ENCODE results near the gene PAQR4.

Gene PAQR4

DNA sequence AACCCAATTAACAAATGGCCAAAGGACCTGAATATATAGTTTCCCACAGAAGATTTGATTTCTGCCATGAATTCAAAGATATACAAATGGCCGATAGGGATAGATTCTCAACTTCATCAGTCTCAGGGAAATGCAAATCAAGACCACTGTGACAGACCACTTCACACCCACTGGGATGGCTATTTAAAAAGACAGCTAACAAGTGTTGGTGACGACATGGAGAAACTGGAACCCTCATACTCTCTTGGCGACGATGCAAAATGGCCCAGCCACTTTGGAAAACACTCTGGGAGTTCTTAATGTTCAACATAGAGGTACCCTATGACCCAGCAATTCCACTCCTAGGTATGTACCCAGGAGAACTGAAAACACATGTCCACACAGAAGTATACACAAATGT lies 22.5 kb upstream of the PAQR4 start:
- no peak for DNase-seq

DNA sequence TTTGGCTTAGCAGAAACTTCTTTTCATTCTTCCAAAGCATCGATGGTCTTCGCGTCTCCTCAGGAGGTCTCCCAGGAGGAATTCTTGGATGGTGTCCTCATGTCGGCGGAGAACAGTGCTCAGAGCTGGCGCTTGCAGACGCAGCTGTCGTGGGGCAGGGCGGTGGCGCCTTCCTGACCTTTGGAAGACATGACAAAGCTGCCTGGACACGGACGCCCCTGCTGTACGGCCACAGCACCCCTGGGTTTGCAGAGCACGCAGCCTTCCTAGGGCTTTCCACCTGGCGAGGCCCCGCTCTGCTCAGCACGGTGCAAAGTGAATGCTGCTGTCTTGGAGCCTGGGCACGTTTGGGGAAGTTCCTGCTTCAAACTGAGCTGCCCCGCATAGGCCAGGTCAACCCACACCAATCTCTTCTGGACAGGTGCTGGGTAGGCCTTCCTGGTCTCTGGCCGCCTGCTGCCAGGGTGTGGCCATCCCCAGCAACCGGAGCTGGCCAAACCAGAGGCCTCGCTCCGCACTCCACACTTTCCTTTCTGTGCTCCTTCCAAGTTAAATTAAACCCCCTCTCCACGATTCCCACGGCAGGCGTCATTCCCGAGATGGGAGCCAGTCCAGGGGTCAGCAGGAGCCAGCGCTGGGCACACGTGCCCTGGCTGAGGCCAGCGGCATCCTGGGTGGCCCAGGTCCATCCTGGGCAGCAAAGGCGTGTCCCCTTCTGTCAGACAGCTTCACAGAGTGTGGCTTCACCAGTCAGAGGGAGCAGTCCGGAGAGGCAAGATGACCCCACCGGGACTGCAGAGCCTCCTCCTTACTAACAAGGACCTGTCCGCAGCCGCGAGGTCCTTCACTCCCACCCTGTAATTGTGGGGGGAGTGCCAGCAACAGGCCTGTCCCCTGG lies 20.1 kb upstream of the PAQR4 start:
- no peak for DNase-seq

DNA sequence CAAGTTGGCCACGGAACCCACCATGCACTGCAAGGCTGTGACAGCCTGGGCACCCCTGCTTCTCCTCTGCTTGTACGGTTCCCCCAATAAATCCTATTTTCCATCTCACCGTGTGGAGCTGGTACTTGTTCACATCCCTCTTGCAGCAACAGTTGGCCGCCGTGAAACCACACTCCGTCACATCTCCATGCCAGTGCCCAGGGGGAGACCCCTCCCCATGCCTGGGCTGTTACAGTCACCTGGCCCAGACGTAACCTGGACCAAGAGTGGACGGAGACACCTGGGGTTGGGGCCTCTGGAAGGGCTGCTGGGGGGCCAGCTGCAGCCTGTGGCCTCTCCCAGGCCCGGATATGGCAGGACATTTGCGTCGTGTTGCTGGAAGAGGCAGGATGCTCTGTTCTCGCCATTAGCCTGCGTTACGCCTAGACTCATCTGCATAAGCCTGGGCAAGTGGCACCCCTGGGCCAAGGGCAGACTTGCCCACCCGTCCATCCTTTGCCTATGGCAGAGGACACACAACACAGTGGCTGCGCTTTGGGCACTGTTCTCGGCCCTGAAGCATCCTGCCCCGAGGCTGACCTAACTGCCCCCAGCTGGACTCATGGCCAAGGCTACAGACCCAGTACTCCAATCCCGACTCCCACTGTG lies 19.3 kb upstream of the PAQR4 start:
- no peak for DNase-seq

DNA sequence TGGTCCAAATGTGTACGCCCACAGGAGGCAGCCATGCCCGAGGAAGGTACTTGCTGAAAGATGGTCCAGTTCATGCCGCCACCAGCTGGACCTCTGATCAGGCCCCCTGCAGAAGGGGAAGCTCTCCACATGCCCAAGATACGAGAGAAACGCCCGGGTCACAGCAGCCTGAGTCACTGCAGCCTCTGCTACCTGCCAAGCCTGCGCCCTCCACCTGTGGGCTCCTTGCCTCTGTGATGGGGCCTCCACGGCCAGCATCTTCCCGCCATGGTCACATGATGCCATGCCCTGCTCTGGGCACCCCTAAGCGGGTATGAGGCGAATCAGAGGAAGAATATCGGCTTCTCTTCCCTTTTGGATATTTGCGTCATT lies 18.8 kb upstream of the PAQR4 start:
- no peak for DNase-seq

DNA sequence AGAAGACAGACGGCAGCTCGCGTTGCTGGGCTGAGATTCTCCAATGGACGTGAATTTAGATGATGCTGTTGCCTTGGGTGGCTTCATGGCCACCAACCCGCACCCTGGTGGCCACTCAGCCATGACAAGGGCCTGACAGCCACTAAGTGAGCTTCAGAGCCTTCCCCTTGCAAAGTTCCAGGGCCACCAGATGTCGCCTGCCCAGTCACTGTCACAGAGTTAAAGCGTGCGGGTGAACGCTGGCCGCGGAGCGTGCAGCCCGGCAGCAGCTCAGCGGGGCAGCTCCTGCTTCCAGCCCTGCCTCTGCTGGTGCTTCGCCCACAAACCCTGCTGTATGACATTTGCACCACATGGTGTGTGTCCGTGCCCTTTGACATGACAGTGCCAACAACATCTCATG lies 18.4 kb upstream of the PAQR4 start:
- no peak for DNase-seq

DNA sequence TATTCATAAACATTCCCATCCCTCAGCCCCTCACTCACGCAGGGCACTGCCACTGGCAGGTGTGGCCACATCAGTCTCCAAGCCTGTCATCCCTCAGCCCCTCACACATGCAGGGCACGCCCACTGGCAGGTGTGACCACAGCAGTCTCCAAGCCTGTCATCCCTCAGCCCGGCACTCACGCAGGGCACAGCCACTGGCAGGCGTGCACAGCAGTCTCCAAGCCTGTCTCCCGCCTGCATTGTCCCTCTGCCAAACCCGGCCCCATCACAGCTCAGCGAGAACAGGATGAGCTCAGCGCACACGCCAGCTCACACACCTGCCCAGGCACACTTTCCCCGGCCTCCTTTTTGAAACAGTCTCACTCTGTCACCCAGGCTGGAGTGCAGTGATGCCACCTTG lies 16.5 kb upstream of the PAQR4 start:
- DNase-seq = peak; percentile 23

DNA sequence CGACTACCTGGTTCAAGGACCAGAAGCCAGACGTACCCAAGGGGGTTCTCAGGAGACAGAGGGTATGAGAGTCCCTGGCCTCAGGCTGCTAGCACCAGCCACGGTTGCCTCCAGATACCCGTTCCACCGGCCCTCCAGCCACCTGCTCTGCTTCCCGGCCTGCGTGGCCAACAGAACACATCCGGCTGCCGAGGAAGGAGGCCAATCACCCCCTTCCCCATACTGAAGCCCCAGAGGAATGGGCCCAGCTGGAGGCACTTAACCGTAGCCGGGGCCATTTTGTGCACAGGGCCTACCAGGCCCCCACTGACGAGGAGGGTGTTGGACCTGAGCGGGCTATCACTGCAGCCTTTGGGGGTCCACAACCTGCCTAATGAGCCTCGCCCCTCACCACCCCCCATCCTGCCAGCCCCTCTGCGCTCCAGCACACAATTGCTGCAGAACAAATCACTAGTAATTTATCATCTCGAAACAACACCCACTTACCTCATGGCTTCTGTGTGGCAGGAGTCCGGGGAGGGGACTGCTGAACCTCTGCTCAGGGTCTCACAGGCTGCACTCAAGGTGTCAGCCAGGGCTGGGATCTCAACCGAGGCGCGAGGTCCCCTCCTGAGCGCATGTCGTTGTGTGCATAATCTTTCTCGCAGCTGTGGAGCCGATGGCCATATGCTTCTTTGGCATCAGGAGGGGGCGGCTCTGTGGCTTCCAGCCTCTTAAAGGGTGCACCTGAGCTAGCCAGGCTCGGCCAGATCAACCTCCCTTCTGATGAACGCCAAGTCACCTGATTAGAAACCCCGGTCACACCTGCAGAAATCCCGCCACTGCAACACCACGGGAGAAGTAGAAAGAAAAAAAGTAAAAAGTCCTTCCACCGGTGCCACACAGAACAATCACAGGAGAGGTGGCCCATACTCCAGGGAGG lies 15.2 kb upstream of the PAQR4 start:
- DNase-seq = peak; percentile 26

DNA sequence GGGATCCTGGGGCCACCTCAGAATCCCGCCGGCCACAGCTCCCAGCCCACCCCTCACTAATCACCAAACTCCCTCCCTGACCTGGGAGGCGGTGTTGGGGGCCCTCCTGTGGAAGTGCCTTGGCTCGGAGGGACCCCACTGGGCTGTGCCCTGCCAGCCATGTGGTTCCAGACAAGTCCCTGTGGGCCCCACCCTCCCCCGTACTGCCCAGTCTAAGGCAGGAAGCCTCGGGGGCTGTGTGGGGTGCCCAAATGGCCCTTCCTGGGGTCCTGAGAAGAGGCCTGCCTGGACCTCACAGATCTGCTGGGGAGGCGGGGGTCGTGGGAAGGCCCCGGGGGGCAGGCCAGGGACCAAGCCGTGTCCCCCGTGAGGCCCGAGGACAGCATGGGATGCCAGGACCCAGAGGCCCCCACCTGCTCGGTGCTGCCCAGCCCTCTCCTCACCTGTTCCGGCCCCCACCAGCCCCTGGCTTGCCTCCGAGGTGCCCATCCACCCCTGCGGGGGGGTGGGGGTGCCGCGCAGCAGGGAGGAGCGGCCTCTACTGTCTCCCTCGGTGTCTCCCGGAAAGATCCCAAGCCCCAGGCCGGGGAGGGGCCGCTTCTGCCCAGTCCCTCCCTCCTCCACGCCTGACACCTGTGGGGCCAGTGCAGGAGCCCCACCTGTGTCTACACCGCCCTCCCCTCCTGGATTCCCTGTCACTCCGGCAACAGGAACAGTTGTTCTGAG lies 14.3 kb upstream of the PAQR4 start:
- DNase-seq = no peak

DNA sequence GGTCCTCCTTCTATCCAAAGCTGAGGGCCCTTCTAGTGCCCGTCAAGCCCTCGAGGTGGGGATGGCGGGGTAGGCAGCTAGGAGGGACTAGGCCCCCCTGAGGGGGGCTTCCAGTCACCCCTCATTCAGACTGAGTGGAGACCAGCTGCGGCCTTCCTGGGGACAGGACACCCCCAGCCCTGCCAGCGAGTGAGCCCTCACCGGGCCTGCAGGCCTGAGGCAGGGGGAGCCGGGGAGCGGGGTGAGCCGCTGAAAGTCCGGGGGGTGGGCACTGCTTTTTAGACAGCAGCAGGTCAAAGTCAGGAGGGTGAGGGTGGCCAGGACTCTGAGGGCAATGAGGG lies 13.7 kb upstream of the PAQR4 start:
- no peak for DNase-seq

DNA sequence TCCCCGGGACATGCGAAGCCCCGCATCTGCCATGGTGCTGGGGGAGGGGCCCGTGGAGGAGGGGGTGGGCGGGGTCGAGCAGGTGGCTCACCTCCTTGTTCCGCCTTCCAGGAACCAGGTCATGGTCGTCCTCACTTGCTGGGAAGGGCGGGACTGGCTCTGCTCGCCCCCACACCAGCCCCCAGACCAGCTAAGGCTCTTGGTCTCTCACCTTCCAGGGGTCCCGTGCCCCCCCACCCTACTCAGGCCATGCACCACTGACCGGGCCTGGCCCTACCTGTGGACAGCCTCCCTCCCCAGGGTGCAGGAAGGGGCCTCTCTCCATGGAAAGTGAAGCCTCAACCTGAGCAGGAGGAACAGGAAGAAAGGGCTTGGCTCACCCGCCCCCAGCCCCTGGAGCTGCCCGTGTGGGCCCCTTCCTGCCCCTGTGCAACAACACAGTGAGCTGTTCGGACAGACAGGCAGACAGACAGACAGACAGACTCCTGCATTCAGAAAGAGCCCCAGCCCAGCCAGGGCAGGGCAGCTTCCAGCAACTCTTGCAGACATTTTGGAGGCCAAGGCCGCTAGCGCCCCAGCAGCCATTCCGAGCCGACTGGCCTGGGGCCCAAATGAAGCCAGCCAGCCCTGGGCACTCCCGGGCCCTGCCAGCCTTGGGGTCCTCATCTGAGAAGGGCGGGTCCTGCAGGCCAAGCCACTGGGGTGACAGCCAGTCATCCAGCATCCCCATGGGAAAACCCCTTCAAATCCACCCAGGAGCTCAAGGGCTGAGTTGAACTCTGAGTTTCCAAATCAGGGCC lies 13.2 kb upstream of the PAQR4 start:
- no peak for DNase-seq

DNA sequence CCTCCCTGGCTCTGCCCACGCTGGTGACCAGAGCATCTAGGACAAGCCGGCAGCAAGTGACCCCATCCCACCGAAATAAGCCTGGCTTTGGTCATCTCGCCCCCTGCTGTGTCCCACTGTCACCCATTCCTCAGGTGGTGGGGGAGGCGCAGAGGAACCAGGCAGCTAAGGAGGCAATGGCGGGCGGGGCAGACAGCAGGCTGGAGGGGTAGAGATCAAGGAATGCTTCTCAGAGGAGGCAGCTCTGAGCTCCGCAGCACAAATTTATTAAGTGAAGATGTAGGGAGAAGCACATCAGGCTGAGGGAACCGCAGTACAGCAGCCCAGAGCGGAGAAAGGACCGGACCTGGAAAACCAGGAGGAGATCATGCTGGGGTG lies 12.6 kb upstream of the PAQR4 start:
- no peak for DNase-seq

DNA sequence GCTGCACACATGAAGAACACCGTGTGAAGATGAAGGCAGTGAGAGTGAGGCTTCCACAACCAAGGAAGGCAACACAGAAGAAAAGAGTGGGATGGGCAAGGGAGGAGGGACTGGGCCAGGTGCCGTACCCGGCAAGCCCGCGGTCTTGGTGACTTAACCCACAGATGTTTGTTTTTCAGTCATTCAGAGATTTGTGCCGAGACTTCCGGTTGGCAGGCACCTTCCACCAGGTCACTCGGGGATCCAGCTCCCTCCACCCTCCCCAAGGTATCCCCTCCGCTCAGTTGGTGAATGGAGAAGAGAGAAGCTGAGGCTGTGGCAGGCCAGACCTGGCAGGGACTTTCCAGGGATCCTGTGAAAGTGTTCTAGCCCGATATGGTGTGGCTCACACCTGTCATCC lies 9.9 kb upstream of the PAQR4 start:
- no peak for DNase-seq

DNA sequence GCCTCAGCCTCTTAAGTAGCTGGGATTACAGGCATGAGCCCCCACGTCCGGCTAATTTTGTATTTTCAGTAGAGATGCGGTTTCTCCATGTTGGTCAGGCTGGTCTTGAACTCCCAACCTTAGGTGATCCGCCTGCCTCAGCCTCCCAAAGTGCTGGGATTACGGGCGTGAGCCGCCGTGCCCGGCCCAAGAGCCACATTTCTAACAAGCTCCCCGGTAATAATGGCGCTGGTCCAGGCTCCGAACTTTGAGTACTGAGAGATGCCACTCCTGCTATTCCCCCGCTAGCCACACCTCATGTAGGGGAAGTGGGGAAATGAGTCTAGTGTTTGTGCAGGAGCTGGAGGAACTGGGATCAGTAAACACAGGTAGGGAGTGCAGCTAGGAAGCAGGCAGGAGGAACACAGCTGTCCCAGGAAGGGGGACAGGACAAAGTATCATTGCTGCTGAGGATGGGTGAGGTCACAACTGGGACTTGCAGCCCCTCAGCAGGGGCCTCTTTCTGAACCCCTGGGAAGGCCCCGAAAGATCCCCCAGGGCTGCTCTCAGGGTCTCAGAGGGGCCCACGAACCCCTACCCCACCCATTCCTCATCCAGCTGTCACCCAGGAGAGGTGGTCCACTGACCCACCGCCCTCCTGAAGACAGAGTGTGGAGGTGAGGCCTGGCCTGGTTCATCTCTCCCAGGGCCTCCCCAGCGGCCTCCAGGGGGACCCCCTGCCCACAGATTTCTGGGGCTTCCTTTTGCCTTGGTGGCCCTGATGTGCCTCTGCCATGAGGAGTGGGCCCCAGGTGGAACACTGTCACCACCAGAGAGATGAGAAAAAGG lies 8.8 kb upstream of the PAQR4 start:
- no peak for DNase-seq

DNA sequence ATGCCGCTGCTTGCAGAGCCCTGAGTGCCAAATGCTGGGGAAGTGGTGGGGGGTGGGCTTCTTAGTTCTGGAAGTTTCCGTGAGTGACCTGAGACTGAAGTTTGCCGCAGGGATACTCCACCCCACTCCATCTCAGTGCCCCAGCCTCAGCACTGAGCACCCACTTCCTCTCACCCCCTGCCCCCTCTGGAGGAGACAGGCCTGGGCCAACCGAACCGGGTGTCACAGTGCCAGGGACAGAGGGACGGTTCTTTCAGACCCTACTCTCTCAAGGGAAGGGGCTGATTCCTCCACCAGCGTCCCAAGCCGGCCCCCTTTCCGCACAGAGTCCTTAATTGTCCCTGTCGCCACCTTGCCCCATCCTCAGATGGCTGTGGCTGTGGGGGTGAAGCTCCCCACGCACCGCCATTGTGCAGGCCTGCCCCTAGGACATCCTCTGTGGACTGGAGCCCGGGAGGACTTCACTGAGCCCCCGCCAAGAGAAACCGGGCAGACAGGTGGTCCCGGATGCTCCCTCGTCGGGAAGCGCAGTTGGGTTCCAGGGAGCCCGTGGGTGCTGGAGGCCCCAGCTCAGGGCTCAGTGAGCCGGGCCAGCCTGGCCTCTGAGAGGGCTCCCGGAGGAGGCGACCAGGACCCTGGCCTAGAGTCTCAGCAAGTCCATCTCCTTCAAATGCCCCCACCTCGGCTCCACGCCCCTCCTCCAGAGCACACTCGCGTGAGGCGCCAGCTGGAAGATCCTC lies 6.6 kb upstream of the PAQR4 start:
- no peak for DNase-seq

DNA sequence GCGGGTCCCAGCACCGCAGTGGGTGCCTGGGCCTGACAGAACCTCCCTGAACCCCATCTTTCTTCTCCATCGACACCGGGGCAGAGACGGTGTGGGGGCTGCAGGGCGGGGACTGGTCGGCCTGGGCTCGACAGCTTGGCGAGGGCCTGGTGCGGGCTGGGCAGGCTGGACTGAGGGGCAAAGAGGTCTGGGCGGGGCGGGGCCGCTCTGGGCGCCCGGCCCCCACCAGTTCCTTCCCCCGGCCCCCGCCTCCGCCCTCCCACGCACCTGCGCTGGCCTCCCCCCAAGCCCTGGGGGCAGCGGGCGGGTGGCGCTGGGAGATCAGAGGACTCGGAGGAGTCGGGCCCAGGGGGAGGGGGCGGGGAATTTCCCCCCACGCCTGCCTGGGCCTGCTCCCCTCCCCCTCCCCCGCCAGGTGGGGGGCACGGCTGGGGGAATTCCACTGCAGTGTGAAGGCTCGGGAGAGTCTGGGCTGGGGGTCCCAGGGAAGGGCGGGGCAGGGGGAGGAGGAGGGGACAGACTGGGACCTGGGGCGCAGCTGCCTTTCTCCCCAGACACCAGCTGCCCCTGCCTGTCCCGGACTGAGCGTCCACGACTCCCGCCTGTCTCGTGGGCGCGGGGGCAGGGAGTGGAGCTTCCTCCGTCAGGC lies 6.0 kb upstream of the PAQR4 start:
- DNase-seq = peak; percentile 54

DNA sequence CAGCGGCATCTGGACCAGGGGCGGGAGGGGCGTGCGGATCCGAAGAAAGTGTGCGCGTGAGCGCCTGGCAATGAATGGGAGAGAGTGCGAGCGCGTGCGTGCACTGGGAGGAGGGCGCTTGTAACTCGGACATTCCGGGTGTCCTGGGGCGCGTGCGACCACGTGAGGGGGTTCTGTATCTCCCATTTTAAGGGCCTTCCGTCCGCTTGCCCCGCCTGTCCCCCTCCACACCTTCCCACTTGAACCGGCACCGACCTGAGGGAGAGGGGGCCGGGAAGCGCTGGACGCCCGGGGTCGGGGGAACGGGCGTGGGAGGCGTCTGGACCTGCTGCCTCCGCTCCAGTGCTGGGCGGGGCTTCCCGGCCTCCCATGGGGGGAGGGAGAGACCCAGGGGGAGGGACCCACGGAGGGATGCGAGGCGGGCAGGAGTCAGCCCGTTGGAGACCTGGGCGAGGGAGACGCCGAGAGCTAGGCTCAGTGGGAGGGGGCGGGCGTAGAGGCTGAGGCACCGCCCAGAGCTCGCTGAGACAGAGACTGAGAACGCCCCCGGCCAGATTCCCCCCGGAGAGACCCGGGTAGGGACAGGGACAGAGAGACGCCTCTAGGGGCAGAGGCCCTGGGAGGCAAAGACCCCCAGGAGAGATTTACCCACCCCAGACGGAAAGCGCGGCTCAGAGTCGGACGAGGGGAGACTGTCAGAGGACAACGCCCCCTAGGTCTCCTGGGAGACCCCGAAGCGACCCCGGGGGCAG lies 5.2 kb upstream of the PAQR4 start, which contains the start of gene KREMEN2:
Gene KREMEN2 (plus strand): TSS at position 553 of the 752 bp plus-strand sequence. CDS start 246 bp downstream, outside the sequence.
- peak; percentile 60 for DNase-seq

DNA sequence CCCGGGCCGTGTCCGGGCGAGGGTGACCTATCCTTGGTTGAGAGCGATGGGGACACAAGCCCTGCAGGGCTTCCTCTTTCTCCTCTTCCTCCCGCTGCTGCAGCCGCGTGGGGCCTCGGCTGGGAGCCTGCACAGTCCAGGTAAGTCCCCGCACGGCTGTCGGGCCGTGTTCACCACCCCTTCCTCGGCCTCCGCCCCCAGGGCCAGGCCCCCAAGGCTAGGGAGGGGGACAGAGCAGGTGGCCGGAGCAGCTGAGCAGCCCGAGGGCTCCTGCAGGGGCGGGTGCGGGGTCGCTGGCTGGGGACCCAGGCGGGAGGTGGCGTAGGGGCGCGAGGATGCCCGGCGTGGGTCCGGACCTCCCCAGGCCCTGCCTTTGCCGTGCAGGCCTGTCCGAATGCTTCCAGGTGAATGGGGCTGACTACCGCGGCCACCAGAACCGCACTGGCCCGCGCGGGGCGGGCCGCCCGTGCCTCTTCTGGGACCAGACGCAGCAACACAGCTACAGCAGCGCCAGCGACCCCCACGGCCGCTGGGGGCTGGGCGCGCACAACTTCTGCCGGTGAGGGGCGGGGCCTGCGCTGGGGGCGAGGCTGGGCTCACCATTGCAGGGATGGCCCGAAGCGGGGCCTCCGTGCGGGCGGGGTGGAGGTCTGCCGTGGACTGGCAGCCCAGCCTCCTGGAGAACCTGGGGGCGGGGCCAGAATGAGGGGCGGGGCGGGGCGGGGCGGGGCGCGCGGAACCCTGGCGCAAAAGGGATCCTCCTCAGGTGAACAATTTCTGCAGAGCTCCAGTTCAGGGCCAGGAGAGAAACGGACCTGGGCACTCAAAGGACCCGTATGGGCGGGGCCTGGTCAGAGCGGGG lies 4.4 kb upstream of the PAQR4 start:
- DNase-seq = peak; percentile 55
